ENCODE measurements around the gene PGM5. TPM values are rescaled to one million over a fixed set of nuclear protein-coding genes. Genes with fewer than 3 reads are reported as not detected.
"Not testable (repeated sequence)": the region's sequence is repeated elsewhere in the genome, so short reads cannot be mapped to it uniquely, and the experiment has no call there.

The PGM5 gene
- not detected for total RNA-seq
- not detected for polyA plus RNA-seq

- H3K27me3 ChIP-seq (ENCODE audit: insufficient read depth, low read length, poor library complexity, severe bottlenecking); H3K36me3 Mint-ChIP-seq; H3K4me3 ChIP-seq (ENCODE audit: low read length); CTCF ChIA-PET; H3K4me1 ChIP-seq (ENCODE audit: insufficient read depth, low read length); DNase-seq; H3K27ac ChIP-seq (ENCODE audit: low read depth, low read length); H3K9me3 ChIP-seq (ENCODE audit: low read length); H3K9me3 Mint-ChIP-seq; H3K4me1 Mint-ChIP-seq; POLR2A ChIA-PET; H3K36me3 ChIP-seq (ENCODE audit: insufficient read depth, low read length): not testable (repeated sequence)
- Mint-ChIP-seq H3K27ac (peak within 1 kb of the TSS in 1 of 8 donors; percentile 53), H3K27me3 (peaks cover 15 to 17% of the 10 kb centered on the region in 2 donors), H3K4me3 (peak within 1 kb of the TSS in 6 of 7 donors; percentile 15 to 72 (median 53))
Measured at GRCh38 chr9:68356380-68357118, at the start of gene PGM5. Gene PGM5 (plus strand): TSS chr9:68356611. CDS start chr9:68357128, 517 bp downstream.

- H3K9me3 Mint-ChIP-seq, CTCF ChIA-PET, H3K4me3 Mint-ChIP-seq: not testable (repeated sequence)
Measured at GRCh38 chr9:68307127-68307526, 49.3 kb upstream of the PGM5 start.

GRCh38 chr9:68307654-68308053 lies 48.8 kb upstream of the PGM5 start:
- H3K36me3 Mint-ChIP-seq; H3K4me3 ChIP-seq (ENCODE audit: low read length); POLR2A ChIA-PET; H3K9me3 Mint-ChIP-seq; H3K4me3 Mint-ChIP-seq; H3K9me3 ChIP-seq (ENCODE audit: low read length); H3K4me1 Mint-ChIP-seq; CTCF ChIA-PET; H3K36me3 ChIP-seq (ENCODE audit: insufficient read depth, low read length); H3K4me1 ChIP-seq (ENCODE audit: insufficient read depth, low read length); H3K27me3 Mint-ChIP-seq; H3K27ac Mint-ChIP-seq; H3K27ac ChIP-seq (ENCODE audit: low read depth, low read length); DNase-seq; H3K27me3 ChIP-seq (ENCODE audit: insufficient read depth, low read length, poor library complexity, severe bottlenecking): not testable (repeated sequence)

More at GRCh38 chr9:68307127-68307526, 49.3 kb upstream of the PGM5 start:
- H3K27ac Mint-ChIP-seq; H3K36me3 ChIP-seq (ENCODE audit: insufficient read depth, low read length); H3K27ac ChIP-seq (ENCODE audit: low read depth, low read length); H3K9me3 ChIP-seq (ENCODE audit: low read length); POLR2A ChIA-PET; H3K4me1 Mint-ChIP-seq; DNase-seq; H3K4me1 ChIP-seq (ENCODE audit: insufficient read depth, low read length); H3K27me3 Mint-ChIP-seq; H3K4me3 ChIP-seq (ENCODE audit: low read length); H3K36me3 Mint-ChIP-seq; H3K27me3 ChIP-seq (ENCODE audit: insufficient read depth, low read length, poor library complexity, severe bottlenecking): not testable (repeated sequence)

GRCh38 chr9:68311208-68311607 lies 45.2 kb upstream of the PGM5 start:
- H3K4me1 Mint-ChIP-seq; H3K27me3 ChIP-seq (ENCODE audit: insufficient read depth, low read length, poor library complexity, severe bottlenecking); H3K27me3 Mint-ChIP-seq; H3K36me3 Mint-ChIP-seq; H3K4me3 Mint-ChIP-seq; H3K27ac Mint-ChIP-seq; H3K9me3 Mint-ChIP-seq; POLR2A ChIA-PET; H3K27ac ChIP-seq (ENCODE audit: low read depth, low read length); H3K4me1 ChIP-seq (ENCODE audit: insufficient read depth, low read length); H3K36me3 ChIP-seq (ENCODE audit: insufficient read depth, low read length); H3K4me3 ChIP-seq (ENCODE audit: low read length); CTCF ChIA-PET; H3K9me3 ChIP-seq (ENCODE audit: low read length); DNase-seq: not testable (repeated sequence)

- H3K27ac ChIP-seq (ENCODE audit: low read depth, low read length); H3K4me3 ChIP-seq (ENCODE audit: low read length); DNase-seq; H3K36me3 ChIP-seq (ENCODE audit: insufficient read depth, low read length); H3K9me3 Mint-ChIP-seq; H3K4me3 Mint-ChIP-seq; H3K27me3 Mint-ChIP-seq; POLR2A ChIA-PET; H3K4me1 Mint-ChIP-seq; CTCF ChIA-PET; H3K9me3 ChIP-seq (ENCODE audit: low read length); H3K36me3 Mint-ChIP-seq; H3K4me1 ChIP-seq (ENCODE audit: insufficient read depth, low read length); H3K27me3 ChIP-seq (ENCODE audit: insufficient read depth, low read length, poor library complexity, severe bottlenecking): not testable (repeated sequence)
- peak overlapping the region in 1 of 8 donors; percentile 33 for H3K27ac Mint-ChIP-seq
Measured at GRCh38 chr9:68318209-68318608, 38.2 kb upstream of the PGM5 start.

- H3K36me3 ChIP-seq (ENCODE audit: insufficient read depth, low read length); POLR2A ChIA-PET; DNase-seq; H3K27me3 ChIP-seq (ENCODE audit: insufficient read depth, low read length, poor library complexity, severe bottlenecking); H3K4me1 Mint-ChIP-seq; H3K27ac Mint-ChIP-seq; H3K4me1 ChIP-seq (ENCODE audit: insufficient read depth, low read length); H3K9me3 ChIP-seq (ENCODE audit: low read length); H3K4me3 ChIP-seq (ENCODE audit: low read length); H3K36me3 Mint-ChIP-seq; CTCF ChIA-PET; H3K27me3 Mint-ChIP-seq; H3K9me3 Mint-ChIP-seq; H3K4me3 Mint-ChIP-seq; H3K27ac ChIP-seq (ENCODE audit: low read depth, low read length): not testable (repeated sequence)
Measured at GRCh38 chr9:68323749-68324148, 32.7 kb upstream of the PGM5 start.

GRCh38 chr9:68324518-68324917 lies 31.9 kb upstream of the PGM5 start:
- H3K4me1 ChIP-seq (ENCODE audit: insufficient read depth, low read length); H3K4me3 ChIP-seq (ENCODE audit: low read length); H3K27me3 Mint-ChIP-seq; H3K27me3 ChIP-seq (ENCODE audit: insufficient read depth, low read length, poor library complexity, severe bottlenecking); H3K9me3 Mint-ChIP-seq; POLR2A ChIA-PET; H3K36me3 Mint-ChIP-seq; CTCF ChIA-PET; H3K4me1 Mint-ChIP-seq; DNase-seq; H3K36me3 ChIP-seq (ENCODE audit: insufficient read depth, low read length); H3K9me3 ChIP-seq (ENCODE audit: low read length); H3K4me3 Mint-ChIP-seq; H3K27ac Mint-ChIP-seq; H3K27ac ChIP-seq (ENCODE audit: low read depth, low read length): not testable (repeated sequence)

GRCh38 chr9:68329106-68329505 lies 27.3 kb upstream of the PGM5 start:
- CTCF ChIA-PET; H3K4me1 ChIP-seq (ENCODE audit: insufficient read depth, low read length); H3K27ac ChIP-seq (ENCODE audit: low read depth, low read length); H3K4me3 Mint-ChIP-seq; H3K4me1 Mint-ChIP-seq; DNase-seq; H3K36me3 Mint-ChIP-seq; H3K4me3 ChIP-seq (ENCODE audit: low read length); H3K27ac Mint-ChIP-seq; H3K27me3 ChIP-seq (ENCODE audit: insufficient read depth, low read length, poor library complexity, severe bottlenecking); H3K27me3 Mint-ChIP-seq; H3K9me3 ChIP-seq (ENCODE audit: low read length); H3K9me3 Mint-ChIP-seq; H3K36me3 ChIP-seq (ENCODE audit: insufficient read depth, low read length); POLR2A ChIA-PET: not testable (repeated sequence)
